Stimulated activated CD4-positive, alpha-beta T cell treated with anti-CD3 and anti-CD28 coated beads, Interleukin-4, amount 100 ng/mL, for 24 hours (primary cell): ENCODE data around the gene CD53.
"Not testable (repeated sequence)": the region's sequence is repeated elsewhere in the genome, so short reads cannot be mapped to it uniquely, and the experiment has no call there.

Experiments
- DNase-seq: peaks from one replicate; pipeline ENCODE4 v3.0.0-alpha.2; 2020

Gene CD53

GRCh38 chr1:110918016-110918415, 45.1 kb downstream of the CD53 start:
- DNase-seq: no peak

- DNase-seq: no peak
Observed at GRCh38 chr1:110921953-110922352, 49.0 kb downstream of the CD53 start.

GRCh38 chr1:110927484-110928075, 54.6 kb downstream of the CD53 start:
- no peak for DNase-seq

GRCh38 chr1:110928191-110928590, 55.2 kb downstream of the CD53 start:
- DNase-seq: no peak

- no peak for DNase-seq
Observed at GRCh38 chr1:110928904-110929303, 56.0 kb downstream of the CD53 start.

GRCh38 chr1:110931097-110931496, 58.1 kb downstream of the CD53 start:
- DNase-seq: not testable (repeated sequence)

GRCh38 chr1:110936567-110936966, 63.6 kb downstream of the CD53 start:
- no peak for DNase-seq

- DNase-seq: no peak
Observed at GRCh38 chr1:110944806-110945205, 71.9 kb downstream of the CD53 start.

GRCh38 chr1:110945626-110946025, 72.7 kb downstream of the CD53 start:
- no peak for DNase-seq

GRCh38 chr1:110948038-110948810, 75.3 kb downstream of the CD53 start:
- DNase-seq: no peak
